ENCODE measurements around the gene TMEM170B.

DNA sequence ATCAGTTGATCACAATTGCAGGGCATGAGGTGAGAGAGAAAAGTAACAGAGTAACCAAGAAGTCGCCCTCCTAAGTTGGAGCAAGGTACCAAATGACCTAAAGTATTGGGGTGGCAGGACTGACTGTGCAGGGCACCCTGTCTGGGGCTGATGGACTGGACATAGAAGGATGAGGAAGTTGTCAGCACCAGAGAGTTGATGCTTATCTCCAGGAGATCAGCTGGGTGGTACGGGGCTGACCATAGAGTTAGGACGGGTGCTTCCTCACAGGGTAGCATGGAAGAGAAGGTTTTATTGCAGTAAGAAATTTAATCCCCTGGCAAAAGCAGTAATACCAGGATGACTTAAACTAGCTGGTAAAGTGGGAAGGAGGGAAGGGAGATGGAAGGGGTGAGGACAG lies 66.7 kb downstream of the TMEM170B start:
- TF ChIP-seq, protein P1, sequence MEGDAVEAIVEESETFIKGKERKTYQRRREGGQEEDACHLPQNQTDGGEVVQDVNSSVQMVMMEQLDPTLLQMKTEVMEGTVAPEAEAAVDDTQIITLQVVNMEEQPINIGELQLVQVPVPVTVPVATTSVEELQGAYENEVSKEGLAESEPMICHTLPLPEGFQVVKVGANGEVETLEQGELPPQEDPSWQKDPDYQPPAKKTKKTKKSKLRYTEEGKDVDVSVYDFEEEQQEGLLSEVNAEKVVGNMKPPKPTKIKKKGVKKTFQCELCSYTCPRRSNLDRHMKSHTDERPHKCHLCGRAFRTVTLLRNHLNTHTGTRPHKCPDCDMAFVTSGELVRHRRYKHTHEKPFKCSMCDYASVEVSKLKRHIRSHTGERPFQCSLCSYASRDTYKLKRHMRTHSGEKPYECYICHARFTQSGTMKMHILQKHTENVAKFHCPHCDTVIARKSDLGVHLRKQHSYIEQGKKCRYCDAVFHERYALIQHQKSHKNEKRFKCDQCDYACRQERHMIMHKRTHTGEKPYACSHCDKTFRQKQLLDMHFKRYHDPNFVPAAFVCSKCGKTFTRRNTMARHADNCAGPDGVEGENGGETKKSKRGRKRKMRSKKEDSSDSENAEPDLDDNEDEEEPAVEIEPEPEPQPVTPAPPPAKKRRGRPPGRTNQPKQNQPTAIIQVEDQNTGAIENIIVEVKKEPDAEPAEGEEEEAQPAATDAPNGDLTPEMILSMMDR (conservative IDR thresholded peaks at IDR 0.05; ENCODE audit: low read length) = no peak
- no peak for TF ChIP-seq EZH2phosphoT487 (IDR thresholded peaks at IDR 0.05; ENCODE audit: borderline replicate concordance)

Data from Loucy (cell line).